Neuronal stem cell (in vitro differentiated cells): ENCODE results near the gene SS18.

Source experiments
- DNase-seq: peaks from one replicate; pipeline ENCODE4 v3.0.0-alpha.2; 2013; ENCODE audit warnings: low spot score
- H2AFZ ChIP-seq: one replicate; pipeline ENCODE4 v1.6.1; 2013; ENCODE audit warnings: mild to moderate bottlenecking, low read length, inconsistent platforms
- H2AK5ac ChIP-seq: 2 replicates; pipeline ENCODE4 v1.6.1; 2013; ENCODE audit warnings: low read depth, mild to moderate bottlenecking, inconsistent platforms, low read length, moderate library complexity, mixed read lengths
- H2BK120ac ChIP-seq: 2 replicates; pipeline ENCODE4 v1.6.1; 2013; ENCODE audit warnings: low read depth, mild to moderate bottlenecking, inconsistent platforms, low read length, moderate library complexity, mixed read lengths
- H2BK12ac ChIP-seq: one replicate; pipeline ENCODE4 v1.6.1; 2013; ENCODE audit warnings: low read length, inconsistent platforms
- H2BK15ac ChIP-seq: 2 replicates; pipeline ENCODE4 v1.6.1; 2013; ENCODE audit warnings: mild to moderate bottlenecking, low read length, inconsistent platforms, mixed read lengths
- H2BK5ac ChIP-seq: one replicate; pipeline ENCODE4 v1.6.1; 2013; ENCODE audit warnings: inconsistent platforms, mild to moderate bottlenecking, low read length, moderate library complexity
- H3K14ac ChIP-seq: one replicate; pipeline ENCODE4 v1.6.1; 2013; ENCODE audit warnings: low read length, inconsistent platforms
- H3K18ac ChIP-seq: 2 replicates; pipeline ENCODE4 v1.6.1; 2013; ENCODE audit warnings: low read length, inconsistent platforms
- H3K23ac ChIP-seq: 2 replicates; pipeline ENCODE4 v1.6.1; 2013; ENCODE audit warnings: low read depth, mild to moderate bottlenecking, mixed read lengths, low read length, inconsistent platforms; ENCODE audit not compliant: poor library complexity
- H3K27ac ChIP-seq: replicated peaks from 3 replicates; pipeline ENCODE4 v1.5.1; 2013; ENCODE audit warnings: low read length, inconsistent platforms
- H3K27me3 ChIP-seq, 3 experiments: 2 replicates each; pipeline ENCODE4 v1.6.1; 2013; ENCODE audit warnings: low read length in 3 of 3, mild to moderate bottlenecking in 2 of 3, inconsistent platforms in 1 of 3, low read depth in 1 of 3, mixed read lengths in 1 of 3, moderate library complexity in 1 of 3; ENCODE audit not compliant: control insufficient read depth in 3 of 3, insufficient read depth in 3 of 3
- H3K36me3 ChIP-seq, 2 donors: replicated peaks in 1 of 2; 2 replicates each; pipeline ENCODE4 v1.6.1; 2013; ENCODE audit warnings: low read length in 2 of 2; ENCODE audit not compliant: control insufficient read depth in 2 of 2, insufficient read depth in 2 of 2
- H3K4ac ChIP-seq: 2 replicates; pipeline ENCODE4 v1.6.1; 2013; ENCODE audit warnings: inconsistent platforms, mild to moderate bottlenecking, low read length, moderate library complexity
- H3K4me1 ChIP-seq, 2 donors: 1 replicate in 1 of 2; 2 replicates in 1 of 2; pipeline ENCODE4 v1.6.1; 2013; ENCODE audit warnings: low read length in 2 of 2, low read depth in 1 of 2; ENCODE audit not compliant: control insufficient read depth in 2 of 2, insufficient read depth in 1 of 2
- H3K4me2 ChIP-seq: one replicate; pipeline ENCODE4 v1.6.1; 2013; ENCODE audit warnings: mild to moderate bottlenecking, low read length, inconsistent platforms; ENCODE audit not compliant: insufficient read depth, poor library complexity, severe bottlenecking
- H3K4me3 ChIP-seq, 2 donors: 2 replicates each; pipeline ENCODE4 v1.5.1; 2013; ENCODE audit warnings: low read length in 2 of 2, mild to moderate bottlenecking in 2 of 2, inconsistent platforms in 1 of 2, moderate library complexity in 1 of 2
- H3K79me1 ChIP-seq: one replicate; pipeline ENCODE4 v1.6.1; 2013; ENCODE audit warnings: low read depth, mild to moderate bottlenecking, inconsistent platforms, low read length, moderate library complexity
- H3K9ac ChIP-seq: one replicate; pipeline ENCODE4 v1.6.1; 2013; ENCODE audit warnings: mild to moderate bottlenecking, low read depth, low read length, inconsistent platforms; ENCODE audit not compliant: poor library complexity
- H3K9me3 ChIP-seq, 2 donors: replicated peaks in 1 of 2; 2 replicates each; pipeline versions ENCODE3 to v1.6.1; 2013; ENCODE audit warnings: low read length in 2 of 2, mild to moderate bottlenecking in 2 of 2, inconsistent platforms in 1 of 2, low read depth in 1 of 2, mixed read lengths in 1 of 2, moderate library complexity in 1 of 2; ENCODE audit not compliant: control insufficient read depth in 2 of 2, insufficient read depth in 1 of 2
- H4K8ac ChIP-seq: one replicate; pipeline ENCODE4 v1.6.1; 2013; ENCODE audit warnings: low read depth, mild to moderate bottlenecking, inconsistent platforms, low read length, moderate library complexity
- H4K91ac ChIP-seq: one replicate; pipeline ENCODE4 v1.6.1; 2013; ENCODE audit warnings: low read length, low read depth, mild to moderate bottlenecking, inconsistent platforms; ENCODE audit not compliant: poor library complexity
- WGBS, 2 donors: extraction: QIAGEN DNeasy Blood & Tissue Kit; methylation state at CpG; one replicate each; pipeline ENCODE4 v1.1.7; 2013; ENCODE audit warnings: missing lambda C conversion rate in 2 of 2, mixed read lengths in 1 of 2; ENCODE audit not compliant: insufficient read length in 2 of 2, insufficient replicate concordance in 1 of 2; ENCODE audit errors: extremely low coverage in 2 of 2; 5-methylcytosine and 5-hydroxymethylcytosine counted together

SS18 gene

DNA sequence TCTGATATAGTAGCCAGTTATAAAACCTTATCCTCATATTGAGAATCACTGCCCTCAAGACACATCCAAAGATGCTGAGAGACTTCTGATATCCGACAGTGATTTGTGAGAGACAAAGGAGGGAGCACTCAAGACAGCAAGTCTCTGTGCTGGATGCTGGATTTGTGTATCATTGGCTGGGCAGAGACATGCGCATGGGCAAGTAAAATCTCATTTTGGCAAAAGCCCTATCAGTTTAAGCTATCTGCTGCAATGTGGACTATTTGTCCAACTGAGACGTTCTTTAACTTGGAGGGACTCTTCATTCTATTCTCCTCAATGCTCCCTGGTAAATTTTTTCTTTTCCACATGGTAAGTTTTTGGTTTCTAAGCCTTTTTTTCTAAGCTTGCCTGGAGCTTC lies 107.5 kb downstream of the SS18 start:
- no peak for DNase-seq
- no peak overlapping the region for H2AK5ac ChIP-seq
- H3K27ac ChIP-seq = no peak overlapping the region
- no peak overlapping the region for H2AFZ ChIP-seq
- H3K23ac ChIP-seq = no peak overlapping the region
- no peak overlapping the region for H2BK120ac ChIP-seq
- H3K36me3 ChIP-seq = no peaks in the 10 kb centered on the region
- no peak overlapping the region for H3K9ac ChIP-seq
- no peak overlapping the region for H3K4ac ChIP-seq
- H3K79me1 ChIP-seq = no peaks in the 10 kb centered on the region
- no peak overlapping the region for H2BK15ac ChIP-seq
- no peaks in the 10 kb centered on the region for H3K9me3 ChIP-seq
- no peak overlapping the region for H3K4me3 ChIP-seq
- H3K4me1 ChIP-seq = no peaks in the 10 kb centered on the region
- WGBS, 2 donors = no CpG with 5 or more reads among the region's 3 CpGs
- H2BK5ac ChIP-seq = no peak overlapping the region
- no peak overlapping the region for H4K8ac ChIP-seq
- H3K18ac ChIP-seq = no peak overlapping the region
- no peak overlapping the region for H4K91ac ChIP-seq
- H3K4me2 ChIP-seq = no peak overlapping the region
- no peaks in the 10 kb centered on the region for H3K27me3 ChIP-seq
- H2BK12ac ChIP-seq = no peak overlapping the region
- H3K14ac ChIP-seq = no peak overlapping the region

DNA sequence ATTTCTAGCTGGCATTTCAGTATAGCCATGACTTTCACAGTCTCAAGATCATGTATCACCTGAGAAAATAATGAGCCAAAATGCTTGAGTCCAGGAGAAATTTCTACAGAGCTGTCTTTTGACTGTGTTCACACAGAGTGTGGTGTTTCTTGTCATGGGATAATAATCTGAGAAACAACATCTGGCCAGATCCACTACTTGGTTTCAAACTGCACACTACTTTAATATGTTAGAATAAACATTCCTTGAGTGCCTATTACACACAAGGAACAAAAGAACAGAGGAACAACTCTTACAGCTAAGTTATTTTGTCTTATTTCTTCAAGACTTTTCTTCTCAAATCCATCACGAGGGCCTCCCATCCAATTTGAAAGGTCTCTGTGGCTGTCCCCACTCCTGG lies 108.3 kb downstream of the SS18 start:
- Histone ChIP-seq H4K91ac (no peak overlapping the region), H3K4me1 (no peaks in the 10 kb centered on the region), H3K4ac (no peak overlapping the region), H3K27me3 (no peaks in the 10 kb centered on the region), H3K27ac (no peak overlapping the region), H3K9ac (no peak overlapping the region), H2BK120ac (no peak overlapping the region), H3K36me3 (no peaks in the 10 kb centered on the region), H2AK5ac (no peak overlapping the region), H3K18ac (no peak overlapping the region), H4K8ac (no peak overlapping the region), H2BK5ac (no peak overlapping the region), H3K4me2 (no peak overlapping the region), H2AFZ (no peak overlapping the region), H3K4me3 (no peak overlapping the region), H2BK15ac (no peak overlapping the region), H3K14ac (no peak overlapping the region), H3K23ac (no peak overlapping the region), H2BK12ac (no peak overlapping the region), H3K9me3 (no peaks in the 10 kb centered on the region), H3K79me1 (no peaks in the 10 kb centered on the region)
- no CpG with 5 or more reads among the region's 1 CpG for WGBS, 2 donors
- DNase-seq = no peak

DNA sequence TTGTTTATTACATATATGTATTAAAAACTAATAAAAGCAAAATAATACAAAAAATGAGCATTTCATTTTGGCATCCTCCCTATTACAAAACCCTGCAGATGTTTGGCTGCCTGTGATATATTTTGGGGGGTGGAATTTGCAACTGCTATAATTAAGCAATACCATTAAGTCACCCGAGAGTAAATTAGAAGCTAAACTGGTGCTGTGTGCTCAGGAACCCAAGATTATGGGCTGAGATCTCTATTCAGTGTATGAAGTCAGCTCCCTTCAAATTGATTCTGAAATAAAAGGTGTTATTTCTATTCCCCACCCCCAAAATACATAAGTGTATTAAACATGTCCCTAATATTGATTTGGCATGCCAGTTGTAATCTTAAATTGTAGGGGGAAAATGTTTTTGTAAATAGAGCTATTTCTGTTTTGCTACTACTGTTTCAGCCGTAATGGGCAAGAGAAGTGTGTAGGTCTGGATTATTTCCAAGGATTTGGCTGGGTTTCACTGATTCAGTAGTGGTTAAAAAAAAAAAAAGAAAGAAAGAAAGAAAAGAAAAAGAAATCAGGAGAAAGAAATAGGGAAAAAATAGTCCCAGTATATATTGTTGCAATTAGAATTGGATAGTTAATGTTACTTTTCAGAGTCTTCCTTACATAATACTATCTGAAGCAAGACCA lies 110.9 kb downstream of the SS18 start:
- Histone ChIP-seq H3K27ac (no peak overlapping the region), H2BK120ac (no peak overlapping the region), H2AK5ac (no peak overlapping the region), H2BK12ac (no peak overlapping the region), H4K91ac (no peak overlapping the region), H3K4me2 (no peak overlapping the region), H3K4me1 (no peaks in the 10 kb centered on the region), H3K9ac (no peak overlapping the region), H3K27me3 (no peaks in the 10 kb centered on the region), H2BK5ac (no peak overlapping the region), H3K18ac (no peak overlapping the region), H3K9me3 (no peaks in the 10 kb centered on the region), H3K36me3 (no peaks in the 10 kb centered on the region), H3K14ac (no peak overlapping the region), H3K23ac (no peak overlapping the region), H3K4me3 (no peak overlapping the region), H4K8ac (no peak overlapping the region), H3K4ac (no peak overlapping the region), H2BK15ac (no peak overlapping the region), H2AFZ (no peak overlapping the region), H3K79me1 (no peaks in the 10 kb centered on the region)
- no CpG with 5 or more reads among the region's 2 CpGs for WGBS, 2 donors
- DNase-seq = no peak

DNA sequence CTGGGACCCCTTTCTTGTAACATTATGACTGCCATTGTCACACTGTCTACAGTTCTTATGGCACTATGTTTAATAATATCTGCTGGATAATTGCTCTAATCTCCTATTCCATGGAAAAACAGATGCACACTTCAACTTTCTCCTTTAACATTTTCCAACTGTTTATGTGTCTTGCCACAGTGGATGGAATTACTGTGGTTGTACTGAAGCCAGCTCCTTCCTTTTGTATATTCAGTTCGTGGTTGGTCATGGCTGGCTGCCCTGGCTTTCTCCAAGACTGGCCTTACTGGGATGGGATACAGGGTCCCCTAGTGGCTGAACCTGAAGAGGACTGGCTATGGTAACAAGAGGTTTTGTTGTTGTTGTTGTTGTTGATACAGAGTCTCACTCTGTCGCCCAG lies 113.9 kb downstream of the SS18 start:
- Histone ChIP-seq H3K9me3 (no peaks in the 10 kb centered on the region), H2BK120ac (no peak overlapping the region), H3K36me3 (no peaks in the 10 kb centered on the region), H3K4me1 (no peaks in the 10 kb centered on the region), H3K23ac (no peak overlapping the region), H3K27me3 (no peaks in the 10 kb centered on the region), H3K27ac (no peak overlapping the region), H3K18ac (no peak overlapping the region), H2AK5ac (no peak overlapping the region), H3K4me2 (no peak overlapping the region), H2BK12ac (no peak overlapping the region), H2BK5ac (no peak overlapping the region), H3K79me1 (no peaks in the 10 kb centered on the region), H3K9ac (no peak overlapping the region), H3K4ac (no peak overlapping the region), H4K8ac (no peak overlapping the region), H2AFZ (no peak overlapping the region), H3K14ac (no peak overlapping the region), H3K4me3 (no peak overlapping the region), H4K91ac (no peak overlapping the region), H2BK15ac (no peak overlapping the region)
- no peak for DNase-seq
- no CpG with 5 or more reads among the region's 2 CpGs for WGBS, 2 donors
